NB4 (cell line): ENCODE data around the gene FOXF1.

ENCODE experiments used
- DNase-seq: peaks from one replicate; pipeline ENCODE4 v3.0.0; 2010; ENCODE audit warnings: low read depth
- H3K4me3 ChIP-seq: one replicate; pipeline ENCODE4 v1.5.1; 2011; ENCODE audit warnings: mild to moderate bottlenecking, low read depth, low read length, moderate library complexity
- CTCF ChIP-seq: IDR thresholded peaks from one replicate; pipeline ENCODE4 v1.5.1; 2012; ENCODE audit warnings: low read depth, low read length
- MYC ChIP-seq: IDR thresholded peaks from 2 replicates; pipeline ENCODE4 v1.6.1; 2011; ENCODE audit warnings: low read depth, low read length
- POLR2A ChIP-seq: IDR thresholded peaks from 2 replicates; pipeline ENCODE4 v1.6.1; 2011; ENCODE audit warnings: mild to moderate bottlenecking; ENCODE audit not compliant: insufficient read length; ENCODE audit errors: extremely low read depth
- TF ChIP-seq, protein P1 (sequence below): IDR thresholded peaks from 2 replicates; pipeline ENCODE4 v1.6.1; 2011; ENCODE audit warnings: low read depth, low read length

Gene FOXF1

GRCh38 chr16:86531641-86532525, 21.6 kb downstream of the FOXF1 start:
- DNase-seq, result no peak
- TF ChIP-seq POLR2A, result no peak
- TF ChIP-seq MYC, result no peak
- TF ChIP-seq, protein P1, sequence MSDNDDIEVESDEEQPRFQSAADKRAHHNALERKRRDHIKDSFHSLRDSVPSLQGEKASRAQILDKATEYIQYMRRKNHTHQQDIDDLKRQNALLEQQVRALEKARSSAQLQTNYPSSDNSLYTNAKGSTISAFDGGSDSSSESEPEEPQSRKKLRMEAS, result no peak
- TF ChIP-seq CTCF, result no peak
- H3K4me3 ChIP-seq, result no peak overlapping the region

GRCh38 chr16:86532526-86532815, 22.1 kb downstream of the FOXF1 start:
- H3K4me3 ChIP-seq, result no peak overlapping the region
- no peak for DNase-seq
- TF ChIP-seq, protein P1, result no peak
- TF ChIP-seq CTCF (no peak), POLR2A (no peak), MYC (no peak)

GRCh38 chr16:86533076-86533475, 22.7 kb downstream of the FOXF1 start:
- no peak overlapping the region for H3K4me3 ChIP-seq
- TF ChIP-seq CTCF (no peak), MYC (no peak), POLR2A (no peak)
- TF ChIP-seq, protein P1, result no peak
- no peak for DNase-seq

DNA sequence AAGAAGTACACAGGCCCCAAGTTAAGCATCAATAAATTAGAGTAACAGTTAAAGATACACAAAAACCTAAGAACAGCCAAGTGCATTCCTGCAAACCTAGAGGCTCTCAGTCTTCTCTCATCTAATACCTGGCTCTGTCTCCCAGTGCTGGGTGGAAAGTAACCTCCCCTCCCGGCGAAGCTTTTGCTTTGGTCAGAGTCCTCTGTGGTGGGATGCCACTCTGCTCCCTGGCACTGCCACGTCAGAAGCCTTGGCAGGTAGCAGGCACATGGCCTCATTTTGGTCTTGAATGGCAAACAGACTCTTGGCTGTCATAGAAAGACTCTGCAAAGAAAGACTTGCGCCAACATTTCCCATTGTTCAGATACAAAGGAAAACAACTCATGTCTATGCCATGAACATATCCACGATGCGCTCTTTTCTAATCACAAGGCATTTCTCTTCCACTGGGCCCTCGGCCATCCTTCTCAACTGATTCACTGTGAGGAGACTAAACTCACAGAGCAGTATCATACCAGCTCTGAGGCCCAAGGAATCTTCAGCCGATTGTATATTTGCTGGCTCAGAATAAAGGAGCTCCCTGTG, 23.5 kb downstream of the FOXF1 start:
- no peak overlapping the region for H3K4me3 ChIP-seq
- TF ChIP-seq MYC (no peak), POLR2A (no peak), CTCF (no peak)
- TF ChIP-seq, protein P1, result no peak
- DNase-seq, result no peak

DNA sequence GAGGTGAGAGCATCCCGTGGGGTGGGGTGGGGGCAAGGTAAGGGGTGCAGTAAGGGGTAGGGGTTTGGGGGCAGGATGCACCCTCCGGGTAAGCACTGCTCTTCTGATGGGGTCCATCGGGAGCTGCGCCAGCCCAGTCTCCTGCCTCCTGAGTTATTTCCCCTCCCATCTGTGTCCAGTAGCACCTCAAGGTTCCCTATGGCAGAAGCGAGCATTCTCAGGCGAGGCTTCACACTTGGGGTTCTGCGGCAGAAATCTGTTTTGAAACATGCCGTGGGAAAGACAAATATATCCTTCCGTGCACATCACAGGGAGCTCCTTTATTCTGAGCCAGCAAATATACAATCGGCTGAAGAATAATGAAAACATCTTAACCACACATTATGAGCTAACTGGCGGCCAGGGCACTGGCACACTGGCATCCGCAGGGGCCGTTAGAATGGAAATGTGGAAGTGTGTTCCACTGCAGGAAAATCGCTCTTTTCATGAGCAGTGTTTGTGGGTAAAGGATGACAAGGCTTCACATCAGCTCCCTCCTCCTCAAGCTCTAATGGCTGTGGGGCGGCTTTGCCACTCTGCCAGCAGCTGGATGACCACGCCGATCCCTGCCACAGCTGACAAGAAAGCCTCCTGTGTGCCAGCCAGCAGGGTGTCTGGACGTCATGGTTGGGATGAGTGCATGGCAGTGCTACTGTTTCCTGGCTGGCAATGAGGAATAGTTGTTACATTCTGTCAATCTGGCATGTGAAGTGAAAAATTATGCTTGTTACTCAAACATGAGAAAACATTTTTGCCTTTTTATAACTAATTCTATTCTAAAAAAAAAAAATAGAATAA, 24.7 kb downstream of the FOXF1 start:
- TF ChIP-seq, protein P1, result no peak
- TF ChIP-seq POLR2A, result no peak
- no peak for TF ChIP-seq CTCF
- TF ChIP-seq MYC, result no peak

More for the DNA sequence above, 24.7 kb downstream of the FOXF1 start:
- no peak for DNase-seq
- no peak overlapping the region for H3K4me3 ChIP-seq
